Measurements from ENCODE around the gene ANGPTL8. TPM values are rescaled to one million over a fixed set of nuclear protein-coding genes. Genes with fewer than 3 reads are reported as not detected.

The ANGPTL8 gene
- total and polyA plus RNA-seq, 2 donors (not counting 3 experiments of a cell fraction or from before 2014, with no cell fraction given), result not detected

- no TSS peak for BruUV-seq (replicated peaks)
- dilution Hi-C loops (cut with MboI; ENCODE audit: extremely low pct_ligation_motif_present, low sequenced_read_pairs) (no loop called here), intact Hi-C loops (cut with micrococcal nuclease) (loop anchor here (5.0 kb wide), 1 partner anchor 264 kb away; no protein-coding TSS in a partner anchor)
- no peak for DNase-seq (ENCODE audit: low read depth, low spot score)
- H4K20me1 ChIP-seq (replicated peaks; ENCODE audit: control insufficient read depth, extremely low read depth, insufficient read depth, low read length), result no peaks in the 10 kb centered on the region
- H3K9ac ChIP-seq (replicated peaks; ENCODE audit: extremely low read depth, insufficient read depth, low read length), result no peak overlapping the region
- no peaks in the 10 kb centered on the region for H3K9me1 ChIP-seq (replicated peaks; ENCODE audit: control insufficient read depth, extremely low read depth, insufficient read depth, low read length)
- peaks cover 14% of the 10 kb centered on the region for H3K4me1 ChIP-seq (ENCODE audit: control insufficient read depth, extremely low read depth, insufficient read depth, low read length)
- no peak for FAIRE-seq
- peaks cover 5 to 33% of the 10 kb centered on the region in 2 experiments for H3K36me3 ChIP-seq (ENCODE audit: control insufficient read depth in 2 of 2, extremely low read depth in 1 of 2, insufficient read depth in 2 of 2, low read length in 2 of 2)
- no peak overlapping the region for H3K4me2 ChIP-seq (ENCODE audit: insufficient read depth, low read length)
- ChIA-PET POLR2A (no interaction called here), CTCF (no interaction called here)
- H3K27ac ChIP-seq (ENCODE audit: insufficient read depth, low read depth, low read length), result no peak overlapping the region
- TF ChIP-seq MYC (IDR thresholded peaks at IDR 0.05; ENCODE audit: low read depth, low read length) (no peak), MAX (IDR thresholded peaks at IDR 0.05; ENCODE audit: insufficient read depth, insufficient read length) (no peak), GATA2 (IDR thresholded peaks at IDR 0.05; ENCODE audit: insufficient read depth, insufficient read length, low read depth, low read length) (no peak), CTCF (IDR thresholded peaks at IDR 0.05; ENCODE audit: extremely low read depth in 1 of 2, insufficient read depth in 1 of 2, low read depth in 1 of 2, low read length in 2 of 2) (no peak)
- no peaks in the 10 kb centered on the region for H3K9me3 ChIP-seq (replicated peaks; ENCODE audit: control insufficient read depth, insufficient read depth, low read length)
- H3K27me3 ChIP-seq (ENCODE audit: control insufficient read depth in 2 of 2, insufficient read depth in 2 of 2, low read length in 2 of 2), result no peaks in the 10 kb centered on the region
- peaks cover 12% of the 10 kb centered on the region for H3K79me2 ChIP-seq (ENCODE audit: control insufficient read depth, insufficient read depth, low read length)
- H3K4me3 ChIP-seq (replicated peaks in 1 of 3; ENCODE audit: insufficient read depth in 1 of 3, low read depth in 1 of 3, low read length in 3 of 3), result no peak overlapping the region
- no peak overlapping the region for H2AFZ ChIP-seq (ENCODE audit: low read depth, low read length)
Observed at GRCh38 chr19:11200931-11201330, 38.5 kb upstream of the ANGPTL8 start.

- no peaks in the 10 kb centered on the region for H3K9me3 ChIP-seq (replicated peaks; ENCODE audit: control insufficient read depth, insufficient read depth, low read length)
- H4K20me1 ChIP-seq (replicated peaks; ENCODE audit: control insufficient read depth, extremely low read depth, insufficient read depth, low read length), result no peaks in the 10 kb centered on the region
- H3K27ac ChIP-seq (ENCODE audit: insufficient read depth, low read depth, low read length), result no peak overlapping the region
- dilution Hi-C loops (cut with MboI; ENCODE audit: extremely low pct_ligation_motif_present, low sequenced_read_pairs), result no loop called here
- TF ChIP-seq POLR2AphosphoS5 (IDR thresholded peaks at IDR 0.05; ENCODE audit: insufficient read depth, low read depth, low read length) (no peak), CTCF (IDR thresholded peaks at IDR 0.05; ENCODE audit: extremely low read depth in 1 of 2, insufficient read depth in 1 of 2, low read depth in 1 of 2, low read length in 2 of 2) (no peak), POLR2A (IDR thresholded peaks at IDR 0.05; ENCODE audit: low read depth, low read length) (no peak), MAX (IDR thresholded peaks at IDR 0.05; ENCODE audit: insufficient read depth, insufficient read length) (no peak), FOS (IDR thresholded peaks at IDR 0.05; ENCODE audit: borderline replicate concordance, insufficient read depth, low read length) (no peak), GATA2 (IDR thresholded peaks at IDR 0.05; ENCODE audit: insufficient read depth, insufficient read length, low read depth, low read length) (no peak), JUN (IDR thresholded peaks at IDR 0.05; ENCODE audit: borderline replicate concordance, insufficient read depth, insufficient read length, low read depth) (no peak), EZH2 (IDR thresholded peaks at IDR 0.05; ENCODE audit: borderline replicate concordance, low read depth, low read length, severe bottlenecking) (no peak), MYC (IDR thresholded peaks at IDR 0.05; ENCODE audit: low read depth, low read length) (no peak)
- H3K4me3 ChIP-seq (replicated peaks in 1 of 3; ENCODE audit: insufficient read depth in 1 of 3, low read depth in 1 of 3, low read length in 3 of 3), result no peak overlapping the region
- H3K9ac ChIP-seq (replicated peaks; ENCODE audit: extremely low read depth, insufficient read depth, low read length), result no peak overlapping the region
- intact Hi-C loops (cut with micrococcal nuclease), result loop anchor here (5.0 kb wide), 1 partner anchor 264 kb away; no protein-coding TSS in a partner anchor
- BruUV-seq (replicated peaks), result TSS peak; percentile 18
- no peak for FAIRE-seq
- H3K4me2 ChIP-seq (ENCODE audit: insufficient read depth, low read length), result no peak overlapping the region
- no peaks in the 10 kb centered on the region for H3K27me3 ChIP-seq (ENCODE audit: control insufficient read depth in 2 of 2, insufficient read depth in 2 of 2, low read length in 2 of 2)
- H3K9me1 ChIP-seq (replicated peaks; ENCODE audit: control insufficient read depth, extremely low read depth, insufficient read depth, low read length), result no peaks in the 10 kb centered on the region
- no peak overlapping the region for H2AFZ ChIP-seq (ENCODE audit: low read depth, low read length)
- H3K79me2 ChIP-seq (ENCODE audit: control insufficient read depth, insufficient read depth, low read length), result peaks cover 5% of the 10 kb centered on the region
- H3K4me1 ChIP-seq (ENCODE audit: control insufficient read depth, extremely low read depth, insufficient read depth, low read length), result peaks cover 9% of the 10 kb centered on the region
- CTCF ChIA-PET, result interaction anchor here (0.8 to 7.6 kb wide), 2 partner anchors 76 to 166 kb away, joined by 3 to 116 read pairs; no protein-coding TSS in a partner anchor
- POLR2A ChIA-PET, result no interaction called here
- DNase-seq (ENCODE audit: low read depth, low spot score), result no peak
- H3K36me3 ChIP-seq (ENCODE audit: control insufficient read depth in 2 of 2, extremely low read depth in 1 of 2, insufficient read depth in 2 of 2, low read length in 2 of 2), result peaks cover 5 to 33% of the 10 kb centered on the region in 2 experiments
Observed at GRCh38 chr19:11201791-11202190, 37.6 kb upstream of the ANGPTL8 start.
